Tibial nerve (tissue), 4 donors: Measurements from ENCODE around the gene UGT2A3. TPM values are rescaled to one million over a fixed set of nuclear protein-coding genes. Genes with fewer than 3 reads are reported as not detected.

Experiments used
- DNase-seq, 2 donors: peaks; one replicate each; pipeline ENCODE4 v3.0.0-alpha.2; 2019; ENCODE audit warnings: low spot score in 2 of 2
- H3K27ac ChIP-seq, 4 donors: fragments of 200-600 bp; sonication (generic) in 3 of 4; one replicate each; pipeline ENCODE4 v1.5.1; 2017 to 2019; ENCODE audit warnings: mild to moderate bottlenecking in 1 of 4
- H3K27me3 ChIP-seq, 2 donors: fragments of 200-600 bp; sonication (generic) in 1 of 2; one replicate each; pipeline versions ENCODE4 v1.5.1 to v1.6.0; 2017 to 2019
- H3K36me3 ChIP-seq, 3 donors: fragments of 200-600 bp; sonication (generic); one replicate each; pipeline ENCODE4 v1.5.1; 2018 to 2019
- H3K4me1 ChIP-seq, 4 donors: fragments of 200-600 bp; sonication (generic) in 3 of 4; one replicate each; pipeline ENCODE4 v1.5.1; 2017 to 2019
- H3K4me3 ChIP-seq, 4 donors: fragments of 200-600 bp; sonication (generic) in 3 of 4; one replicate each; pipeline ENCODE4 v1.5.1; 2017 to 2019; ENCODE audit warnings: mild to moderate bottlenecking in 1 of 4, moderate library complexity in 1 of 4
- H3K9me3 ChIP-seq, 4 donors: fragments of 200-600 bp; sonication (generic) in 3 of 4; one replicate each; pipeline ENCODE4 v1.5.1; 2017 to 2019
- CTCF ChIP-seq, 5 experiments: fragments of 200-600 bp in 3 of 5; fragments of 450-650 bp in 2 of 5; sonication (generic) in 3 of 5; IDR thresholded peaks; one replicate each; pipeline ENCODE4 v1.5.1; 2016 to 2019; ENCODE audit warnings: antibody characterized with exemption in 5 of 5, mild to moderate bottlenecking in 3 of 5, moderate library complexity in 2 of 5
- EP300 ChIP-seq, 2 donors: sonication (generic); formaldehyde crosslinking; IDR thresholded peaks; one replicate each; pipeline ENCODE4 v1.6.1; 2017; ENCODE audit warnings: antibody characterized with exemption in 2 of 2, mild to moderate bottlenecking in 1 of 2
- POLR2A ChIP-seq, 2 donors: fragments of 450-650 bp; IDR thresholded peaks; one replicate each; pipeline ENCODE4 v1.6.1; 2017; ENCODE audit warnings: antibody characterized with exemption in 2 of 2, mild to moderate bottlenecking in 2 of 2, moderate library complexity in 2 of 2
- WGBS, 2 donors: methylation state at CpG; one replicate each; pipeline ENCODE4 v1.1.5; 2018; 5-methylcytosine and 5-hydroxymethylcytosine counted together
- total RNA-seq, 4 donors: library from RNA; depleted of rRNA; stranded (reverse); fragments of >200 nt; gene quantifications; one replicate each; pipeline ENCODE4 v1.1.0, GENCODE V29; 2016

The UGT2A3 gene
- total RNA-seq, 4 donors from 2014 or later: not detected

GRCh38 chr4:68954126-68954525 lies 2.5 kb upstream of the UGT2A3 start:
- H3K27ac ChIP-seq: no peak overlapping the region
- 80 to 86% methylated on average over 3 of the region's 3 CpGs for WGBS, 2 donors
- no peaks in the 10 kb centered on the region for H3K9me3 ChIP-seq
- H3K4me3 ChIP-seq: no peak overlapping the region
- H3K36me3 ChIP-seq: no peaks in the 10 kb centered on the region
- H3K27me3 ChIP-seq: no peaks in the 10 kb centered on the region
- DNase-seq: no peak
- H3K4me1 ChIP-seq: no peaks in the 10 kb centered on the region
- TF ChIP-seq EP300 (IDR thresholded peaks at IDR 0.05) (no peak), CTCF (IDR thresholded peaks at IDR 0.05) (no peak), POLR2A (IDR thresholded peaks at IDR 0.05) (no peak)

GRCh38 chr4:68953056-68953596 lies 1.5 kb upstream of the UGT2A3 start:
- Histone ChIP-seq H3K27me3 (no peaks in the 10 kb centered on the region), H3K9me3 (no peaks in the 10 kb centered on the region), H3K27ac (no peak overlapping the region), H3K36me3 (no peaks in the 10 kb centered on the region), H3K4me1 (no peaks in the 10 kb centered on the region), H3K4me3 (no peak overlapping the region)
- no peak for TF ChIP-seq EP300 (IDR thresholded peaks at IDR 0.05)
- 69 to 70% methylated on average over 2 of the region's 2 CpGs for WGBS, 2 donors
- DNase-seq: no peak

DNA sequence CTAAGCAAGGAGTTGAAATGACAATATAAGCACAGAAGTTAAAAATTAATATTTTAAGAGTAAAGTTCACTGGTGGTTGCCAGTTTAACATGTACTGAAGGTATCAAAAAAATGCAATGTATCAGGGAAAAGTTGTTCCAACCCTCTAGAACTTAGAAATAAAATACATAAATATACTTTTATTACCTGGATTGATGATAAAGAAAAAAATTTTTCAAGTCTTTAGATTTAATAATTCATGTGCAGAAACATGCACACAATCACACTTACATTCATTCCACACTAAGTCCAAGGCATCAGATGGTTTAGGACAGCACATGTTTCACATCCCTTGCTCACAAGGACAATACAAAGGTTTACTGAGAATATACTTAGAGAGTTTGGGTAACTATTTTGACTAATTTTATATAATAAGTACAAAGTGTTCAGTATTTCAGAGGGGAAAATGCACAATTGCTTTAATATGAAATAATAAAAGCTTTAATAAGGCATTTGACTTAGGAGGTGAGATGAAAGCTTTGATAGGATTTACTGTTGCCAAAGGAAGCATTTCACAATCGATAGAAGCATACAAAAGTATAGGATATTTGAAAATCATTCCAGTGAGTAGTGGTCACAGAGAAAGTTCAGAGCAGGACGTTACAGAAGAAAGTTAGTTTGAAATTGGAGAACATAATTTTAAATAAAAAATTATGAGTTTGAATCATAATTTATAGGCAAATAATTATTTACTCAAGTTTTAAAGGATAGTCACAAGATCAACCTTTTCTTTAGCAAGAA lies 392 bp upstream of the UGT2A3 start:
- Histone ChIP-seq H3K27me3 (no peaks in the 10 kb centered on the region), H3K9me3 (no peaks in the 10 kb centered on the region), H3K27ac (no peak overlapping the region), H3K4me1 (no peaks in the 10 kb centered on the region), H3K36me3 (no peaks in the 10 kb centered on the region), H3K4me3 (no peak overlapping the region)
- DNase-seq: no peak
- 64 to 70% methylated on average over 1 to 2 of the region's 2 CpGs for WGBS, 2 donors
- no peak for TF ChIP-seq POLR2A (IDR thresholded peaks at IDR 0.05)
- TF ChIP-seq EP300 (IDR thresholded peaks at IDR 0.05): no peak
- TF ChIP-seq CTCF (IDR thresholded peaks at IDR 0.05): no peak

- Histone ChIP-seq H3K4me3 (no peak overlapping the region), H3K27ac (no peak overlapping the region), H3K4me1 (no peaks in the 10 kb centered on the region), H3K9me3 (no peaks in the 10 kb centered on the region), H3K27me3 (no peaks in the 10 kb centered on the region), H3K36me3 (no peaks in the 10 kb centered on the region)
- DNase-seq: no peak
- TF ChIP-seq CTCF (IDR thresholded peaks at IDR 0.05) (no peak), POLR2A (IDR thresholded peaks at IDR 0.05) (no peak), EP300 (IDR thresholded peaks at IDR 0.05) (no peak)
- WGBS, 2 donors: 82 to 84% methylated on average over 2 of the region's 2 CpGs
Observed at GRCh38 chr4:68950033-68950432, 1.6 kb downstream of the UGT2A3 start.

- no peaks in the 10 kb centered on the region for H3K36me3 ChIP-seq
- H3K27ac ChIP-seq: no peak overlapping the region
- DNase-seq: no peak
- H3K4me1 ChIP-seq: no peaks in the 10 kb centered on the region
- WGBS, 2 donors: 80 to 83% methylated on average over 3 of the region's 3 CpGs
- TF ChIP-seq POLR2A (IDR thresholded peaks at IDR 0.05) (no peak), EP300 (IDR thresholded peaks at IDR 0.05) (no peak), CTCF (IDR thresholded peaks at IDR 0.05) (no peak)
- no peak overlapping the region for H3K4me3 ChIP-seq
- no peaks in the 10 kb centered on the region for H3K9me3 ChIP-seq
- no peaks in the 10 kb centered on the region for H3K27me3 ChIP-seq
Observed at GRCh38 chr4:68948985-68949384, 2.6 kb downstream of the UGT2A3 start.
